ENCODE results near the gene MNT.

Gene MNT

DNA sequence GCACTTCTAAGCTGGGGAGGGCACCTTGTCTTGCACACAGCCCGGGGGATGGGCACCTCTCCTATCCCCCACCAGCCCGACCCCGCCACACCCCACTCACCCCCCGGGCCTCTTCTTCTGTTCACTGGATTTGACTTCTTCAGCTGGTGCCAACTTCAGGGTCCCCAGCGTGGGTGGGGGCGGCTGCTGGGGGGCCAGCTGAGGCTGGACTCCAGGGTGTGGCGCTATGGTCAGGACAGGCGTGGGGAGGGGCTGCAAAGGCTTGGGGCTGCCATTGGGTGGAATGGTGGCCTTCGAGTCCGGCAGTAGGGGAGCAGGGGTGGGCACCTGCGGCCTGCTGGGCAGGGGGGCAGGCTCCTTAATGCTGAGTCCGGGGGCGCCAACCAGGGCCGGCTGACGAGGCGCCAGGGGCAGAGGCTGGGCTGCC lies 6.1 kb downstream of the MNT start:
- Mint-ChIP-seq H3K4me3 (peak overlapping the region; percentile 48), H3K27me3 (ENCODE audit: low read depth) (no peaks in the 10 kb centered on the region), H3K9me3 (no peaks in the 10 kb centered on the region), H3K36me3 (ENCODE audit: low read depth) (peaks cover 2% of the 10 kb centered on the region), H3K27ac (peak overlapping the region; percentile 86), H3K4me1 (ENCODE audit: low read depth) (peaks cover 40% of the 10 kb centered on the region)

DNA sequence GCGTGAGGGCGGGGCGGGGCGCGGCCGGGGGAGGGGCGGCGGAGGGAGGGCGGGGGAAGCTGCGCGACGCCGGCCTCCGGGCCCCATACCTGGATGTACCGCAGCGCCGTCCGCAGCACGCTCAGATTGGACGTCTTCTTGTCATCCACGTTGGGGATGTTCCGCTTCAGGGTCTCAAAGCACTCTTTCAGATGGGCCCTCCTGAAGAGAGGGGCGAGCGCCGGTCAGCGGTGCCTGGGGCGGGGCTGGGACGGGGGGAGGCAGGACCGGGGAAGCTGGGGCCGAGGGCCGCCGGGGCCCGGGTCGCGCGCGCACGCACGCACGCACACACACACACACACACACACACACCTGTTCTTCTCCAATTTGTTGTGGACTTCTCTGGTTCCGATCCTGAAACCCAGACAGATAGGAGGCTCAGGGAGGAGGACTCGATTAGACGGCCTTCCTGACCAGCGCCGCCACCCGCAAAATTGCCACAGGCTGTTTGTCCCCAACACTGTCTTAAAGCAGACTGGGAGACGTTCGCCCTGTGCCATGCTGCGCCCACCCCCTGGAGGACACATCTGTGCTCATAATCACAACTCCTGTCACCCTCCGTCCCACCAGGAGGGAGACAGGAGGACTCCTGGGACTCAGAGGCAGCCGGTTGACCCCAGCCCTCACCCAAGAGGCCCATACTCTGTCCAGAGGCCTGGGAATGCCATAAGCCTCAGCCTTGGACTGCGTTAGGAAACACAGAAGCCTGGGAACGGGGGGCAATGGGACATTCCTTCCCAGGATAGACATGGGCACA lies 6.7 kb downstream of the MNT start:
- H3K36me3 Mint-ChIP-seq (ENCODE audit: low read depth), result no peaks in the 10 kb centered on the region
- H3K9me3 Mint-ChIP-seq, result no peaks in the 10 kb centered on the region
- H3K27ac Mint-ChIP-seq, result peak overlapping the region; percentile 86
- H3K4me1 Mint-ChIP-seq (ENCODE audit: low read depth), result peaks cover 42% of the 10 kb centered on the region
- peak overlapping the region; percentile 80 for H3K4me3 Mint-ChIP-seq
- no peaks in the 10 kb centered on the region for H3K27me3 Mint-ChIP-seq (ENCODE audit: low read depth)

DNA sequence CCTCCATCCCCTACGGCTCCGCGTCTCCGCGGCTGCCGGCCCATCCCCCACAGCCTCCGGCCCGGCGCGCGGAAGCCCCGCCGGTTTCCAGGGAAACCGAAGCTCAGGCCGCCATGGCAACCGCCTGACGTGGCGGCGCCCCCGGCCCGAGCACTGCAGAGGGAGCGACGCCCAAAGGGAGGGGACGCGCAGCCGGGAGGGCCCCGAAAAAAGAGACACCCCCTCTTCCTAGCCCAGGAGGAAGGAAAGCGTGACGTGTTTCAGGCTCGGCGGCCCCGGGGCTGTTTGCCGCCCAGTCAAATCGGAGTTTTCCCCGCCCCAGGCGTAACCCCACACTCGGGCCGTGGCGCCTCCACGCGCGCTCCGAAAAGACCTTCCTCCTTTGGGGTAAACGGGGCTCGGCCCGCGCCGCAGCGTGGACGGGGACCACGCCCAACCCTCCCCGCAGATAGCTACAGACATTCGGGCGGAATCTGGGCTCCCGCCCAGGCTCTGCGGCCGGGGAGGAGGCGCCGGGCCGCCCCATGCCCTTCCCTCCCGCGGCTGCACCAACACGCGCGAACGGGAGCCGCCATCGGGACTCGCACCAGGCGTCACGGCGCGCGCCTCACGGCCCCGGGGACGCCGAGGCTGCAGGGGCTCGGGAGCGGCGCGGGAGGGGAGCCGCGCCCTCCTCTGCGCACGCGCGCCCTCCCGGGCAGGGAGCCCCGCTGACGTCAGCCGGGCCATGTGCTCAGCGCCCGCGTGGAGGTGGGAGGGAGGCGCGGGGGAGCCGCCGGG lies 7.5 kb downstream of the MNT start:
- peaks cover 6% of the 10 kb centered on the region for H3K36me3 Mint-ChIP-seq (ENCODE audit: low read depth)
- H3K4me1 Mint-ChIP-seq (ENCODE audit: low read depth), result peaks cover 49% of the 10 kb centered on the region
- peak overlapping the region; percentile 92 for H3K27ac Mint-ChIP-seq
- no peaks in the 10 kb centered on the region for H3K9me3 Mint-ChIP-seq
- peak overlapping the region; percentile 82 for H3K4me3 Mint-ChIP-seq
- H3K27me3 Mint-ChIP-seq (ENCODE audit: low read depth), result no peaks in the 10 kb centered on the region

DNA sequence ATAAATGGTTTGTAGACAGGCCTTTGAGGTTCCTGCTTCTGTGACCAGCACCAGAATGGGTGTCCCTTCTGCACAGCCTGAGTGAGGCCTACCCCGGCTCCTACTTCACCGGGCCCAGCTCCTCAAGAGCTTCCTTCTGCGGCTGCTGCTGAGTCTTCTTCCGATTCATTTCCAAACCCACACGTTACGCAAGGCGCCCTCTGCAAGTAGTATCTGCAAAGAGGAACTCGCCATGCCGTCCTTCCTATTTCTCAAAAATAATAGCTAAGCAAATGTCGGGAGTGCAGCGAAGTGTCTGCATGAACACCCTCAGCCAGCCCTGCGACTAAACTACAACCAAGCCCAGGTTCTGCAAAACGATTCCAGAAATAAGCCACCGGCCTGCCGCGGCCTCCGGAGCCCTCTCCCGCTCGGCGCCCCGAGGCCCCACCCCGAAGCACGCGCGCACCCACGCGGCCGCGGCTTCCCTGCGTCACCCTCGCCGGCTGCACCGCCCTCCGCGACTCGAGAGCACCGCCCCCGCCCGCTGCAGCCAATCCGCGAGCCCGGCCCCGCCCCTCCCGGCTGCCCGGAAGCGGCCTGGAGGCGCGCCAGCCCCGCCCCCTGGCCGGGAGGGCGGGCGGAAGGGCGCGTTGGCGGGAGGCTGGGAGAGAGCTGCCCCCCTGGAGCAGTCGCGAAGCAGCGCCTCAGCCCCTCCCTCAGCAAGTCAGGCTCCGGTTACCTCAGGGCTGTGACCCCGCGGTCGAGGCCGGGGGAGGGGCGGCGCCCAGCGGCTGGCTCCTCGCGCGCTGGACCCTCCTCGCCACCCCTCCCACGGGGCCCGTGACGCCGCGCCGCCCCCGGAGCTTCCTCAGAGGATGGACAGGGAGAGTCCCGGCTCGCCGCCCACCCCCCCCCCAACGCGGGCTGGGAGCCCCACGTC lies 8.3 kb downstream of the MNT start:
- Mint-ChIP-seq H3K27ac (peak overlapping the region; percentile 95), H3K4me3 (peak overlapping the region; percentile 90), H3K27me3 (ENCODE audit: low read depth) (no peaks in the 10 kb centered on the region), H3K9me3 (no peaks in the 10 kb centered on the region), H3K4me1 (ENCODE audit: low read depth) (peaks cover 42% of the 10 kb centered on the region), H3K36me3 (ENCODE audit: low read depth) (peaks cover 8% of the 10 kb centered on the region)

DNA sequence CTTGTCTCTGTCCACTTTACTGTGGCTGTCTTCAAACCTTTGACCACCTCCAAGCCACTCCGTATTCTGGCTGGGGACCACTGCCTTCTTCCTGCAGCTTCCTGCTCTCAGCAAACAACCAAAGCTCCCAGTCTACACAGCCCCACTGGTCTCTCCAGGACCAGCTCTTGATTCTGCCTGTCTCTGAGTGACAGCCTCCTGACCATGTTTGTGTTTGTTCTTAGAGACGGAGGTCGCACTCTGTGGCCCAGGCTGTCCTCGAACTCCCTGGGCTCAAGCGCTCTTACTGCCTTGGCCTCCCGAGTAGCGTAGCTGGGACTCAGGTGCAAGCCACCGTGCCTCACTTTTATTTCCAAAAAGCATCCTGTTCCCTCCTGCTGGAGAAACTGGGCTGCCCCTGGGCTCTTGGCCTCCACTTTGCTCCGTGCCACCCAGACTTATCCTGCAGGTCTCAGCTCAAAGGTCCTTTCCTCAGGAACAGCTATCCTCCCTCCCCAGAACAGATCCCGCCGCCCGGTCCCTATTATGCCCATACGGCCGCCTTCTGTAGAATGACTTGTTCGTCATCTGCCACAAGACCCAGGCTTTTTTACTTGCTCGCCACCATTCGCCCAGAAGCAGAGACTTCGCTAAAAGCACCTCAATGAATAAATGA lies 9.1 kb downstream of the MNT start:
- H3K4me1 Mint-ChIP-seq (ENCODE audit: low read depth), result peaks cover 37% of the 10 kb centered on the region
- H3K4me3 Mint-ChIP-seq, result peak overlapping the region; percentile 90
- H3K36me3 Mint-ChIP-seq (ENCODE audit: low read depth), result peaks cover 8% of the 10 kb centered on the region
- H3K27ac Mint-ChIP-seq, result peak overlapping the region; percentile 95
- H3K27me3 Mint-ChIP-seq (ENCODE audit: low read depth), result no peaks in the 10 kb centered on the region
- no peaks in the 10 kb centered on the region for H3K9me3 Mint-ChIP-seq

DNA sequence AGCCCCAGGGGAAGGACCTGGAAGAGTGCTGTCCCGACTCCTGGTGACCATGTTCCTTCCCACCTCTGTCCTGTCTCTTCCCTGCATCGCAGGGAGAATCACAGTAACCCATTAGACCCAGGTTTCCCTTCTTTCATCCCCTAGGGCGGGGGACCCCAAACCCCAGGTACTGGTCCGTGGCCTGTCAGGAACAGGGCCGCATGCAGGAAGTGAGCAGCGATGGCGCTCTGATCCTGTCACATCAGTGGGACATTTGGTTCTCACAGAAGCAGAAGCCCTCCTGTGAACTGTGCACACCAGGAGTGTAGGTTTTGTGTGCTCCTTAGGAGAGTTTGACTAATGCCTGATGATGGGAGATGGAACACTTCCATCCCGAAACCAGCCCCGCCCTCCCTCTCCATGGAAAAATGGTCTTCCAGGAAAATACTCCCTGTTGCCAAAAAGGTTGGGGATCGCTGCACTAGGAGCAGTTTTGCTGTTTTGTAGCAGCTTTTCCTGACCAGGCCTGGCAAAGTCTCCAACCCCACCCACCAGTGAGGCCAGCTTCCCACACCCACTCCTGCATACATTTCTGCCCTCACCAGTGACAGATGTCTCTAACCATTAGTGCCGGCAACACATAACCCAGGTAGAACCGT lies 10.5 kb downstream of the MNT start:
- Mint-ChIP-seq H3K4me1 (ENCODE audit: low read depth) (peaks cover 31% of the 10 kb centered on the region), H3K9me3 (no peaks in the 10 kb centered on the region), H3K4me3 (peak overlapping the region; percentile 37), H3K27me3 (ENCODE audit: low read depth) (no peaks in the 10 kb centered on the region), H3K36me3 (ENCODE audit: low read depth) (peaks cover 8% of the 10 kb centered on the region), H3K27ac (peak overlapping the region; percentile 57)

DNA sequence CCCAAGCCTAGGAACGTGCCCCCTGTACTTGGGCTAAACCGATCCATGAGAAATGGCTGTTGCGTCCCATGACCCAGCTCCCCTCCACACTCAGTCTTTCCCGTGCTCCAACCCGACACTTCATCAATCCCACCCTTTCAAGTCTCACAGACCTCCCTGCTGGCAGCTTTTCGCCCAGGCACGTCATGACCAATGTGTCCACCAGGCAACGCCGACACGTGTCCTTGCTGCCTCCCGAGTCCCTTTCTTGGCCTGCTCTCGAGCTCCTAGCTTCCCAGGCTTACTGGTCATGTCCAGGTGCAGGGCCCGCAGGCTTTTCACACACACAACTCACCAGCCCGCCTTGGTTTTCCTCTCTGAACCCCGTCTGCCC lies 12.2 kb downstream of the MNT start:
- Mint-ChIP-seq H3K9me3 (no peaks in the 10 kb centered on the region), H3K4me3 (peak overlapping the region; percentile 26), H3K4me1 (ENCODE audit: low read depth) (peaks cover 26% of the 10 kb centered on the region), H3K27ac (peak overlapping the region; percentile 21), H3K27me3 (ENCODE audit: low read depth) (no peaks in the 10 kb centered on the region), H3K36me3 (ENCODE audit: low read depth) (peaks cover 8% of the 10 kb centered on the region)

DNA sequence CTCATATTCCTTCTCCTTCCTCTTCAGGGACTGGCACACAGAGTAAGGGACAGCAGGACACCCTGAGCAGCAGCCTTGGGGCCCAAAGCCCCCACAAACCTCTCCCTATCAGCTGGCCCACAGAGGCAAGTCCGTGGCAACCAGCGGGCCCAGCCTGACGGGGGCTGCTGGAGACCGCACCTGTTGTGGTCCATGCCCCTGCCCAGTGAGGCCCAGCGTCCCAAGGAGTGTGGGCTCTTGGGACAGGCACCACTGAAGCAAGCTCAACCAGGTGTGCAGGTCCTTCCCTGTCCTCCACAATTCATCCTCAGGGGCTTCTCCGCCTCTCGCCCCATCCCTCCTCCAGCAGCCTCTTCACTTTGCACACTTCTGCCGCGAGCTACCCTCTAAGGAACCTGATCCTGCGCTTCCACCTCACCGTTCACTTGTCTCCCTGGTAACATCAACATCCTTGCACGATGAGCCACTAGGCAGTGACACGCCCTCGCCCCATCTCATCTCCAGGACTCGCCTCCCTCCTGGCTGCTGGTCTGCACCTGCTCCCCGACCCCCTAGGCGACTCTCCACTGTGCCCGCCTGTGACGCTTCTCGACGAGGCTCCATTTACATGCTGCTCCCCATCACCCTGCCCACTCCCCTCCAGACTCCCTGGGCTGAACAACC lies 12.7 kb downstream of the MNT start:
- no peak overlapping the region for H3K27ac Mint-ChIP-seq
- H3K27me3 Mint-ChIP-seq (ENCODE audit: low read depth), result no peaks in the 10 kb centered on the region
- H3K4me3 Mint-ChIP-seq, result no peak overlapping the region
- no peaks in the 10 kb centered on the region for H3K9me3 Mint-ChIP-seq
- H3K36me3 Mint-ChIP-seq (ENCODE audit: low read depth), result peaks cover 8% of the 10 kb centered on the region
- peaks cover 26% of the 10 kb centered on the region for H3K4me1 Mint-ChIP-seq (ENCODE audit: low read depth)

DNA sequence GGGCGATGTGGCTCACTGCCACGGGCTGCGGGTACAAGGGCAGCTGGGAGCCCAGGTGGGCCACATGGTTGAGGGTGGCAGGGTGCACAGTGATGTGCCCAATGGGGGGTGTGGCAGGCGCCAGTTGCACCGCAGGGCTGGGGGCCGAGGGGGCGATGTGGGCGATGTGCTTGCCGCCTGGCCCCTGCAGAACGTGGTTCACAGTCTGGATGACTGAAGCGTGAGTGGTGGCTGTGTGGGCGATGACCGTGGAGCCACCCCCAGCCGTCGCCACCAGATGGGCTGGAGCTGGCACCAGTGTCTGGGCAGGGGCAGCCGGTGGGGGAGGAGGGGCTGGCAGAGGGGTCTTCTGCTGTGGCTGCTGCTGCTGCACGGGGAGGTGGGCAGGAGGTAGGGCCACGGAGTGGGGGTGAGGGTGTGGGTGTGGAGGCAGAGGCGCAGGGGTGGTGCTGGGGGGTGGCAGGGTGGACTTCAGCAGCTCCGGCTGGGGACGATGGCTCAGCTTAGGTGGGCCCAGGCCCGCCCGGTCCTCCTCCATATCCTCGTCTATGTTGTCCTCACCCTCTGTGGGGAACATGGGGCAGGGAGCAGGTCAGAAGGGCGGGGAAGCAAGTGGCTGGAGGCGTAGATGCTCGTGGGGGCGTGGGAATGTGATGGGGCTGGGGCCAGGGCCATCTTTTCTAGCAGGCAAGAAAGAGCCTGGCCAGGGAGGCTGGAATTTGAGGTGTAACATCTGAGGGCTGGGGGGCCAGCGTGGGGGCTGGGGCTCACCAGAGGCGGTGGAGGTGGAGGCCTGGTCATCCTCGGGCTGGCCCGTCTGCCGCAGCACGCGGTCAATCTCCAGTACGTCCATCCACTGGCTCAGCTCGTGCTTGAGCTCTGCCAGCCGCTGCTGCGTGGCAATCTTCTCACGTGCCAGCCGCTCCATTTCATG lies 13.5 kb downstream of the MNT start:
- no peak overlapping the region for H3K27ac Mint-ChIP-seq

DNA sequence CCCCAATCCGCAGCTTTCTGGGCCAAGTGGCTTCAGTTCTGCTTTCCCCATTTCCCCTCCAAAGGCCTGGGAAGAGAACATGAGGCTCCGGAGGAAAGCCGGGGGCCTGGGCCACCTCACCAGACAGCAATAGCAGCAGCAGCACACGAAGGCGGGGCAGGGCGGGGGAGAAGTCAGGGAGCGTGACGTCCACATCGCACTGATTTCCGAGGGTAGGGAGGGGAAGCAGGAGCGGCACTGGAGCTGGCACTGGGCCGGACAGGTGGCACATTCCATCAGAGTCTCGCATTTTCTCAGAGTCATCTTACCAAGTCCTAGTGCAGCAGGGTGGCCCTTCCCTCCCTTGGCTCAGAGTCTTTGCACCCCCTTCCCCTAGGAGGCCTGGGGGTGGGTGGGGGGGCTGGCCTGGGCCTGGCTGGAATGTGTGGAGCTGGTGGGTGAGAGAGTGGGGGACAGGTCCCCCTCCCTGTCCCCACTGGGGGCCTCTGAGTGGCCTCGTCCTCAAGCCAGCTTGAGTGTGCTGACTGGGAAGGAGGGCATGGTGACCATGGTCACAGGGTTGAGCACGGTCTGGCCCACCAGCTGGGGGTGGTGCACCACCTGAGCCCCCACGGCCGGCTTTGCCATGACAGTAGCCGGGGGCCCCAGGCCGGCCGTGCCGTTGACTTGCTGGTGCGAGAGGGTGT lies 14.3 kb downstream of the MNT start:
- Mint-ChIP-seq H3K4me1 (ENCODE audit: low read depth) (peaks cover 21% of the 10 kb centered on the region), H3K36me3 (ENCODE audit: low read depth) (peaks cover 8% of the 10 kb centered on the region), H3K9me3 (no peaks in the 10 kb centered on the region), H3K4me3 (no peak overlapping the region), H3K27me3 (ENCODE audit: low read depth) (no peaks in the 10 kb centered on the region), H3K27ac (no peak overlapping the region)

More for the DNA sequence above, 13.5 kb downstream of the MNT start:
- H3K27me3 Mint-ChIP-seq (ENCODE audit: low read depth), result no peaks in the 10 kb centered on the region
- H3K9me3 Mint-ChIP-seq, result no peaks in the 10 kb centered on the region
- peaks cover 8% of the 10 kb centered on the region for H3K36me3 Mint-ChIP-seq (ENCODE audit: low read depth)
- peaks cover 29% of the 10 kb centered on the region for H3K4me1 Mint-ChIP-seq (ENCODE audit: low read depth)
- H3K4me3 Mint-ChIP-seq, result no peak overlapping the region

DNA sequence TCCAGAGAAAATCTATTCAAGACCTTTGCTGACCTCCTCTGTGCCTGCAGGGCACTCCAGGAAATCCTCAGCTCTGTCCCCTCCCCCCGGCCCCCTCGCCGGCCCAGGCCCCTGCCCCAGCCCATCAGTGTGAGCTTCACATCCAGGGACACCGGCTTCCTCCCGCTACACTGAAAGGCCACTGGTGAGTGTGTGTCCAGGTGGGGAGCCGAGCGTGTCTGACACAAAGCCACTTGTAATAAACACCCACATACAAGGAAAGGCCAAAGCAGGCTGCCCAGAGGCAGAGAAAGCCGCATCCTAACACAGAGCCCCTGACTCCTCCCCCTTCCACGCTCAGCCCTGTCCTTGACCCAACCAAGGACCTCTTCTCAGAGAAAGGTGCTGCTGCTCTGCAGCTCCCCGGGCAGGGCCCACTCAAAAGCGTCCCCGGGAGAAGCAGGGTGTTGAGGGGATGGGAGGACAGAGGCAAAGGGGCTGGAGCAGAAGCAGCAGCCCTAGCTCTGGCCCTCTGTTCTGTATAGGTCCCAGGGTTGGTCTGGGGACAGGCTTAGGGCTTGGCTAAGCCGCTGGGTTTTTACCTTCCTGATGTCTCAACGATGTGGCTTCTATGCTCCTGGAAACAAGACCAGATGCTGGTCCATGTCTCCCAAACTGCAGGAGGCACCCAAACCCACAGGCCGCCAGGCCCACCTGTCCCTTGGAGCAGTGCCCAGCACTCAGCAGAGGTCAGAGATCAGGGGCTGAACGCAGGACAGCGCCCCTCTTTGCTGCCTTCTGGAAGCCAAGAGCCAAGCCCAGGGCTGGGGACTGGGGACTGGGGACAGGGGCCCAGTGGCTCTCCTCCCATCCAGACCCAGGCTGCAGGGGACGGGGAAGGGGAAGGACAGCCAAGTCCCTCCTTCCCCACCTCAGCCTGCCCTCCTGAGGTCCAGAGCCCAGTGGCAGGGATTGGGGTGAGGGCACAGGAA lies 15.3 kb downstream of the MNT start:
- H3K9me3 Mint-ChIP-seq, result no peaks in the 10 kb centered on the region
- no peaks in the 10 kb centered on the region for H3K27me3 Mint-ChIP-seq (ENCODE audit: low read depth)
- peaks cover 8% of the 10 kb centered on the region for H3K36me3 Mint-ChIP-seq (ENCODE audit: low read depth)
- peaks cover 16% of the 10 kb centered on the region for H3K4me1 Mint-ChIP-seq (ENCODE audit: low read depth)
- no peak overlapping the region for H3K4me3 Mint-ChIP-seq
- H3K27ac Mint-ChIP-seq, result no peak overlapping the region

All from T-helper 1 cell treated with Interleukin-12 subunit alpha and Interleukin-12 subunit beta and Interleukin-4 antibody, amounts not matched to agents 30 μg/mL and 1 μg/mL, for 36 hours (primary cell).